Natural killer cell (primary cell): ENCODE measurements around the gene ZC3H4. TPM values are rescaled to one million over a fixed set of nuclear protein-coding genes. Genes with fewer than 3 reads are reported as not detected.
"Not testable (repeated sequence)": the region's sequence is repeated elsewhere in the genome, so short reads cannot be mapped to it uniquely, and the experiment has no call there.

Source experiments
- ATAC-seq, 3 donors: fragments of 150-1000 bp in 2 of 3; fragments of 200-7000 bp in 1 of 3; cut with Tn5 transposase; 1 replicate in 1 of 3; 2 replicates in 2 of 3; pipeline ENCODE4 v1.10.0; 2021; ENCODE audit warnings: mild to moderate bottlenecking in 2 of 3, moderate library complexity in 2 of 3
- DNase-seq, 2 donors: peaks; one replicate each; pipeline versions ENCODE4 v3.0.0 to v3.0.0-alpha.2; 2013 to 2021; ENCODE audit warnings: mixed read lengths in 1 of 2
- H3K27ac ChIP-seq: one replicate; pipeline ENCODE4 v1.5.1; 2013; ENCODE audit warnings: mild to moderate bottlenecking, low read length
- H3K27me3 ChIP-seq: one replicate; pipeline ENCODE4 v1.6.1; 2013; ENCODE audit warnings: low read length; ENCODE audit not compliant: control insufficient read depth, insufficient read depth
- H3K36me3 ChIP-seq: one replicate; pipeline ENCODE4 v1.6.1; 2013; ENCODE audit warnings: low read length; ENCODE audit not compliant: control insufficient read depth, insufficient read depth
- H3K4me1 ChIP-seq: one replicate; pipeline ENCODE4 v1.6.1; 2013; ENCODE audit warnings: low read length; ENCODE audit not compliant: control insufficient read depth, insufficient read depth
- H3K4me3 ChIP-seq: one replicate; pipeline ENCODE4 v1.5.1; 2013; ENCODE audit warnings: low read length
- H3K9me3 ChIP-seq: one replicate; pipeline ENCODE4 v1.6.1; 2013; ENCODE audit warnings: low read length; ENCODE audit not compliant: control insufficient read depth, insufficient read depth
- H3K27ac Mint-ChIP-seq, 2 donors: one replicate each; pipeline ENCODE4 v1.8.0; 2022; ENCODE audit warnings: mild to moderate bottlenecking in 2 of 2, mixed read lengths in 2 of 2, moderate library complexity in 1 of 2
- H3K27me3 Mint-ChIP-seq, 2 donors: one replicate each; pipeline ENCODE4 v1.8.0; 2022; ENCODE audit warnings: low read depth in 2 of 2, mixed read lengths in 2 of 2
- H3K36me3 Mint-ChIP-seq: one replicate; pipeline ENCODE4 v1.8.0; 2022; ENCODE audit warnings: mixed read lengths
- H3K4me1 Mint-ChIP-seq, 2 donors: one replicate each; pipeline ENCODE4 v1.8.0; 2022; ENCODE audit warnings: mixed read lengths in 2 of 2
- H3K4me3 Mint-ChIP-seq: one replicate; pipeline ENCODE4 v1.8.0; 2022; ENCODE audit warnings: mild to moderate bottlenecking, moderate library complexity, mixed read lengths
- H3K9me3 Mint-ChIP-seq, 2 donors: one replicate each; pipeline ENCODE4 v1.8.0; 2022; ENCODE audit warnings: mixed read lengths in 2 of 2
- WGBS: methylation state at CpG from one replicate; pipeline ENCODE4 v1.1.7; 2013; ENCODE audit warnings: missing lambda C conversion rate; ENCODE audit not compliant: insufficient coverage; 5-methylcytosine and 5-hydroxymethylcytosine counted together
- intact Hi-C: fragments of 100-400 bp; cut with micrococcal nuclease; formaldehyde crosslinking; loops from one replicate; pipeline ENCODE4 v1.14.2; 2022
- total RNA-seq, 4 donors: library from RNA; stranded (reverse); fragments of 120-200 nt in 1 of 4; gene quantifications; one replicate each; pipeline versions ENCODE4 v1.2.3 to v1.2.4, GENCODE V29; 2013 to 2022
- TF ChIP-seq, protein P1 (sequence below): fragments of 200-600 bp; IDR thresholded peaks from one replicate; pipeline ENCODE4 v1.8.0; 2022; ENCODE audit warnings: antibody characterized with exemption

The ZC3H4 gene
- total RNA-seq, 3 donors from 2014 or later (not counting 1 experiment from before 2014, with no cell fraction given): 71.2 to 75.3 (median 73.3) TPM

DNA sequence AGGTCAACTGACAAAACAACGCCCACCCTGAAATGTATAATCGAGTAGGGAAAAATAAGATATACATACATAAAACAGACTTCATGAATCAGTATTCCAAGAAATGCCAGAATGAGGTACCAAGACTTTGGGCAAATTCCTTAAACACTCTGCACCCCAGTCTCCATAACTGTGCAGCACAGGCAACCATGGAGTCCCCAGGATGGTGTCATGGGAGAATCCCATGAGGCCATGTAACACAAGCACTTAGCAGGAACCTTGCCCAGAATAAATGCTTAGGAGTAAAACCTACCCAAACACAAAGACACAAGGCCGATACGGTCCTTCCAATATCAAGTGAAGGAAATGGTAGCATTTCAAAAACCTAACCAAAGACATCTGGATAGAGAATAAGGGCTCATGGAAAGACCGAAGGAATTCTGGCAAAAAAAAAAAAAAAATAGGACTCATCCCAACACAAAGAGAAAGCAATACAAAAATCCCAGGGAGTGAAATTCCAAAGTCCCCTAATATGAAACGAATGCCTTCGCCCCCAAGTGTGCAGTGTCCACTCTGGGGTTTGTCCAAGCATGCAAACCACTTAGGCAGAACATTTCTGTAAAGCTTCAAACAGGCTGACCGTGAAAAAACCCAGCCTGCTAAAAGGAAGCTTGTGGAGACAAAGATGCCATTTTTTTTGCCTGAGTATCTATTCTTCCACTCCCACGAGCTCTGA, 11.1 kb downstream of the ZC3H4 start:
- H3K4me1 ChIP-seq: peaks cover 15% of the 10 kb centered on the region
- intact Hi-C loops: no loop called here
- TF ChIP-seq, protein P1, sequence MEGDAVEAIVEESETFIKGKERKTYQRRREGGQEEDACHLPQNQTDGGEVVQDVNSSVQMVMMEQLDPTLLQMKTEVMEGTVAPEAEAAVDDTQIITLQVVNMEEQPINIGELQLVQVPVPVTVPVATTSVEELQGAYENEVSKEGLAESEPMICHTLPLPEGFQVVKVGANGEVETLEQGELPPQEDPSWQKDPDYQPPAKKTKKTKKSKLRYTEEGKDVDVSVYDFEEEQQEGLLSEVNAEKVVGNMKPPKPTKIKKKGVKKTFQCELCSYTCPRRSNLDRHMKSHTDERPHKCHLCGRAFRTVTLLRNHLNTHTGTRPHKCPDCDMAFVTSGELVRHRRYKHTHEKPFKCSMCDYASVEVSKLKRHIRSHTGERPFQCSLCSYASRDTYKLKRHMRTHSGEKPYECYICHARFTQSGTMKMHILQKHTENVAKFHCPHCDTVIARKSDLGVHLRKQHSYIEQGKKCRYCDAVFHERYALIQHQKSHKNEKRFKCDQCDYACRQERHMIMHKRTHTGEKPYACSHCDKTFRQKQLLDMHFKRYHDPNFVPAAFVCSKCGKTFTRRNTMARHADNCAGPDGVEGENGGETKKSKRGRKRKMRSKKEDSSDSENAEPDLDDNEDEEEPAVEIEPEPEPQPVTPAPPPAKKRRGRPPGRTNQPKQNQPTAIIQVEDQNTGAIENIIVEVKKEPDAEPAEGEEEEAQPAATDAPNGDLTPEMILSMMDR: no peak
- Mint-ChIP-seq H3K4me1 (peaks cover 31 to 35% of the 10 kb centered on the region in 2 donors), H3K27me3 (no peaks in the 10 kb centered on the region), H3K36me3 (no peaks in the 10 kb centered on the region), H3K9me3 (no peaks in the 10 kb centered on the region), H3K4me3 (no peak overlapping the region), H3K27ac (no peak overlapping the region)
- no peaks in the 10 kb centered on the region for H3K9me3 ChIP-seq
- H3K27me3 ChIP-seq: no peaks in the 10 kb centered on the region
- no peak overlapping the region for H3K4me3 ChIP-seq
- 94% methylated on average over 6 of the region's 9 CpGs for WGBS
- H3K36me3 ChIP-seq: peaks cover 9% of the 10 kb centered on the region
- H3K27ac ChIP-seq: no peak overlapping the region
- no peak for DNase-seq
- ATAC-seq: no peak

DNA sequence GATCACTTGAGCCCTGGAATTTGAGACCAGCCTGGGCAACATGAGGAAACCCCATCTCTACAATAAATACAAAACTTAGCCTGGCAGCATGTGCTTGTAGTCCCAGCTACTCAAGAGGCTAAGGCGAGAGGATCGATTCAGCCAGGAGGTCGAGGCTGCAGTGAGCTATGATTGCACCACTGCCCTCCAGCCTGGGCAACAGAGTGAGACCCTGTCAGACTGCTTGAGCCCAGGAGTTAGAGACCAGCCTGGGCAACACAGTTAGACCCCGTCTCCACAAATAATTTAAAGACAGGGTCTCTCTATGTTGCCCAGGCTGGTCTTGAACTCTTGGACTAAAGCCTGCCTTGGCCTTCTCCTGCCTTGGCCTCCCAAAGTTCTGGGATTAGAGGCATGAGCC, 12.5 kb downstream of the ZC3H4 start:
- peaks cover 23 to 25% of the 10 kb centered on the region in 2 donors for H3K4me1 Mint-ChIP-seq
- H3K4me1 ChIP-seq, ATAC-seq, H3K27ac ChIP-seq, DNase-seq, H3K4me3 Mint-ChIP-seq, H3K36me3 ChIP-seq, H3K9me3 Mint-ChIP-seq, H3K4me3 ChIP-seq, H3K36me3 Mint-ChIP-seq, H3K27me3 Mint-ChIP-seq, H3K27ac Mint-ChIP-seq, H3K27me3 ChIP-seq, intact Hi-C loops, H3K9me3 ChIP-seq: not testable (repeated sequence)
- 94% methylated on average over 4 of the region's 4 CpGs for WGBS

DNA sequence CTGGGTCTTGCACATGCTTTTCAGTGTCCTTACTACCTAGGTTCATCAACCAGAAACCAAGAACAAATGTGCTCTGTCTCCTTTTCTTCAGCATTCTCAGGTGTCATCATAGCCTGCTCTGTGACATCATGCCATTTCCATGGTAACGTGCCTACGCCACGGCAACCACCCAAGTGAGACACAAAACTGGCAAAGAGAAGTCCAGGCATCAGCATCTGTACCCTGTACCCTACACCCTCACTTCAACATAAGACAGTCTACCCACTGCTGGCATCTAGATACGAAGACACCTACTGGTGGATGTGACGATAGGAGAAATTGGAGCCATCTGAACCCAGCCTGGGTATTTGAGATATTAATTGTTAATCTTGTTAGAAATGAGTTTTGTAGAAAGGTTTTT, 13.3 kb downstream of the ZC3H4 start:
- TF ChIP-seq, protein P1: no peak
- ATAC-seq (no peak), DNase-seq (peak in 1 of 2 donors; percentile 36)
- no peaks in the 10 kb centered on the region for H3K9me3 Mint-ChIP-seq
- intact Hi-C loops: no loop called here
- 95% methylated on average over 5 of the region's 5 CpGs for WGBS
- peaks cover 22% of the 10 kb centered on the region in 2 donors for H3K4me1 Mint-ChIP-seq
- H3K36me3 Mint-ChIP-seq: no peaks in the 10 kb centered on the region
- H3K27ac Mint-ChIP-seq: no peak overlapping the region
- Histone ChIP-seq H3K27me3 (no peaks in the 10 kb centered on the region), H3K9me3 (no peaks in the 10 kb centered on the region), H3K27ac (no peak overlapping the region), H3K4me1 (peaks cover 11% of the 10 kb centered on the region), H3K4me3 (no peak overlapping the region), H3K36me3 (peaks cover 9% of the 10 kb centered on the region)
- no peaks in the 10 kb centered on the region for H3K27me3 Mint-ChIP-seq
- no peak overlapping the region for H3K4me3 Mint-ChIP-seq

DNA sequence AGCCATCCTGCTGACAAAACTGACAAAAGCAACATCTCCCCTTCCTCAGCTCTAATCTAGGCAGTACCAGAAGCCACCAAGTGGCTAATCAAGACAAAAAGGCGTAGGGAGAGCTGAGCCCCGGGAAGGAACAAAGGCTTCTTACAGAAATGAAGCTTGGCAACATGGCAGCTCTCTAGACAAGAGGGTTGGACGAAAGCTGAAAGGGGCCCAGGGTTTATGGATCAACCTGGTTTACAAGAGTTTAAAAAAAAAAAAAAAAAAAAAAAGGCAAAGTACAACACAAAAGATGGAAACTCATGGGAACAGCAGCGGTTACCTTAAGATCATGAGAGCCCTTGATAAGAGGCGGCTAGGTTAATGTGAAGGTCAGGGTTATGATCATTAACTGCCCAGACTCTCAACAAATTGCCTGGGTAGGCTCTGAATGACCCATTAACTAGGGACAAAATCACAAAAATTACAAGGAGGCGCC, 14.0 kb downstream of the ZC3H4 start:
- ATAC-seq (no peak), DNase-seq (no peak)
- Histone ChIP-seq H3K27me3 (no peaks in the 10 kb centered on the region), H3K9me3 (no peaks in the 10 kb centered on the region), H3K4me1 (peaks cover 18% of the 10 kb centered on the region), H3K27ac (no peak overlapping the region), H3K4me3 (no peak overlapping the region), H3K36me3 (peaks cover 6% of the 10 kb centered on the region)
- H3K27ac Mint-ChIP-seq: peak overlapping the region in 1 of 2 donors; percentile 36
- H3K27me3 Mint-ChIP-seq: no peaks in the 10 kb centered on the region
- no peak overlapping the region for H3K4me3 Mint-ChIP-seq
- no peaks in the 10 kb centered on the region for H3K9me3 Mint-ChIP-seq
- TF ChIP-seq, protein P1: no peak
- H3K36me3 Mint-ChIP-seq: no peaks in the 10 kb centered on the region
- WGBS: 93% methylated on average over 6 of the region's 6 CpGs
- intact Hi-C loops: no loop called here
- H3K4me1 Mint-ChIP-seq: peaks cover 26 to 29% of the 10 kb centered on the region in 2 donors
